H1 (cell line): Measurements from ENCODE around the gene KCNQ1. TPM values are rescaled to one million over a fixed set of nuclear protein-coding genes. Genes with fewer than 3 reads are reported as not detected.
A peak's percentile ranks its signal among the peaks of the same experiment; 100 is the strongest.

Experiments
- CTCF ChIA-PET: fragments of 300-600 bp; sonication (Branson Sonifier 250); formaldehyde crosslinking; loops from one replicate; lab custom pipeline; 2021; ENCODE audit not compliant: partially characterized antibody; lab: Charles Lee
- POLR2A ChIA-PET: fragments of 300-600 bp; sonication (Branson Sonifier 250); formaldehyde crosslinking; loops from one replicate; lab custom pipeline; 2021; ENCODE audit warnings: inconsistent platforms; ENCODE audit not compliant: partially characterized antibody; lab: Charles Lee
- DNase-seq, 2 experiments: peaks; one replicate each; pipeline versions ENCODE4 v3.0.0 to v3.0.0-alpha.2; 2010 to 2022; ENCODE audit warnings: low spot score in 2 of 2, low read depth in 1 of 2, mixed read lengths in 1 of 2
- FAIRE-seq: peaks from 2 replicates; lab custom pipeline; 2011; peaks lifted over from hg19 to GRCh38; lab: Jason Lieb, UNC
- H2AFZ ChIP-seq: 2 replicates; pipeline ENCODE4 v1.8.1; 2012; ENCODE audit warnings: low read length, inconsistent platforms
- H2AK5ac ChIP-seq: 2 replicates; pipeline ENCODE4 v1.6.1; 2013; ENCODE audit warnings: low read depth, low read length
- H2BK120ac ChIP-seq: replicated peaks from 2 replicates; pipeline ENCODE3; 2013; ENCODE audit warnings: low read depth, low read length, inconsistent platforms
- H2BK12ac ChIP-seq: 2 replicates; pipeline ENCODE4 v1.6.1; 2013; ENCODE audit warnings: low read depth, low read length
- H2BK15ac ChIP-seq: 2 replicates; pipeline ENCODE4 v1.6.1; 2013; ENCODE audit warnings: low read length
- H2BK20ac ChIP-seq: 2 replicates; pipeline ENCODE4 v1.6.1; 2013; ENCODE audit warnings: low read length
- H2BK5ac ChIP-seq: 2 replicates; pipeline ENCODE4 v1.6.1; 2013; ENCODE audit warnings: low read depth, low read length
- H3K14ac ChIP-seq: 2 replicates; pipeline ENCODE4 v1.6.1; 2013; ENCODE audit warnings: inconsistent platforms; ENCODE audit not compliant: insufficient read length
- H3K18ac ChIP-seq: 2 replicates; pipeline ENCODE4 v1.6.1; 2013; ENCODE audit warnings: low read length; ENCODE audit errors: extremely low read depth
- H3K23ac ChIP-seq: 2 replicates; pipeline ENCODE4 v1.6.1; 2013; ENCODE audit warnings: inconsistent platforms; ENCODE audit not compliant: insufficient read length
- H3K23me2 ChIP-seq: 2 replicates; pipeline ENCODE4 v1.6.1; 2013; ENCODE audit warnings: low read depth, low read length
- H3K27ac ChIP-seq: 2 replicates; pipeline ENCODE4 v1.6.1; 2011; ENCODE audit warnings: low read depth, low read length, inconsistent platforms
- H3K27me3 ChIP-seq, 4 experiments: replicated peaks in 1 of 4; 1 replicate in 1 of 4; 2 replicates in 3 of 4; pipeline versions ENCODE4 v1.6.1 to v1.8.1; 2011 to 2013; ENCODE audit warnings: low read length in 3 of 4, mild to moderate bottlenecking in 3 of 4, inconsistent platforms in 2 of 4, mixed read lengths in 2 of 4, moderate library complexity in 1 of 4; ENCODE audit not compliant: control insufficient read depth in 3 of 4, insufficient read depth in 3 of 4; ENCODE audit errors: extremely low read depth in 1 of 4
- H3K36me3 ChIP-seq, 4 experiments: 2 replicates each; pipeline versions ENCODE4 v1.6.1 to v1.8.1; 2011 to 2013; ENCODE audit warnings: mild to moderate bottlenecking in 4 of 4, low read length in 3 of 4, moderate library complexity in 2 of 4, control low read depth in 1 of 4, inconsistent platforms in 1 of 4; ENCODE audit not compliant: insufficient read depth in 4 of 4, control insufficient read depth in 2 of 4
- H3K4ac ChIP-seq: replicated peaks from 2 replicates; pipeline ENCODE3; 2013; ENCODE audit warnings: low read length, low read depth, mixed read lengths, inconsistent platforms; ENCODE audit not compliant: insufficient read length
- H3K4me1 ChIP-seq, 4 experiments: replicated peaks in 1 of 4; 1 replicate in 1 of 4; 2 replicates in 3 of 4; pipeline versions ENCODE4 v1.6.1 to v1.8.1; 2011 to 2013; ENCODE audit warnings: low read length in 3 of 4, inconsistent platforms in 2 of 4, mixed read lengths in 1 of 4; ENCODE audit not compliant: insufficient read depth in 4 of 4, control insufficient read depth in 3 of 4
- H3K4me2 ChIP-seq, 2 experiments: 2 replicates each; pipeline versions ENCODE4 v1.6.1 to v1.8.1; 2011 to 2013; ENCODE audit warnings: low read depth in 2 of 2, low read length in 2 of 2, control low read depth in 1 of 2, inconsistent platforms in 1 of 2, mild to moderate bottlenecking in 1 of 2; ENCODE audit not compliant: insufficient read depth in 1 of 2
- H3K4me3 ChIP-seq, 4 experiments: fragments of 200-600, 300-600 bp in 1 of 4; sonication (generic), shearing (Covaris generic), sonication (Bioruptor Twin) in 1 of 4; 2 replicates each; pipeline versions ENCODE4 v1.5.1 to v1.8.1; 2011 to 2016; ENCODE audit warnings: low read length in 4 of 4, low read depth in 3 of 4, control low read depth in 2 of 4, inconsistent platforms in 2 of 4, mild to moderate bottlenecking in 2 of 4, mixed read lengths in 1 of 4, moderate library complexity in 1 of 4; ENCODE audit not compliant: insufficient read depth in 2 of 4; ENCODE audit errors: extremely low read depth in 1 of 4
- H3K56ac ChIP-seq: replicated peaks from 2 replicates; pipeline ENCODE3; 2013; ENCODE audit warnings: low read depth, mild to moderate bottlenecking, mixed read lengths, low read length, inconsistent platforms; ENCODE audit not compliant: insufficient read length
- H3K79me1 ChIP-seq: 2 replicates; pipeline ENCODE4 v1.6.1; 2013; ENCODE audit warnings: low read depth, low read length, control low read depth
- H3K79me2 ChIP-seq, 2 experiments: 2 replicates each; pipeline versions ENCODE4 v1.6.1 to v1.8.1; 2012 to 2013; ENCODE audit warnings: low read length in 2 of 2, mild to moderate bottlenecking in 2 of 2, inconsistent platforms in 1 of 2; ENCODE audit not compliant: insufficient read depth in 2 of 2, control insufficient read depth in 1 of 2
- H3K9ac ChIP-seq, 4 experiments: replicated peaks in 1 of 4; 1 replicate in 1 of 4; 2 replicates in 3 of 4; pipeline versions ENCODE4 v1.6.1 to v1.8.1; 2011 to 2013; ENCODE audit warnings: low read depth in 3 of 4, low read length in 3 of 4, control low read depth in 2 of 4, mild to moderate bottlenecking in 2 of 4, moderate library complexity in 2 of 4, inconsistent platforms in 1 of 4; ENCODE audit errors: extremely low read depth in 1 of 4
- H3K9me3 ChIP-seq, 2 experiments: 2 replicates each; pipeline versions ENCODE4 v1.6.1 to v1.8.1; 2012 to 2013; ENCODE audit warnings: mild to moderate bottlenecking in 2 of 2, moderate library complexity in 2 of 2, control low read depth in 1 of 2, inconsistent platforms in 1 of 2, low read depth in 1 of 2, low read length in 1 of 2, mixed read lengths in 1 of 2; ENCODE audit not compliant: insufficient read depth in 2 of 2
- H4K20me1 ChIP-seq, 2 experiments: replicated peaks in 1 of 2; 2 replicates each; pipeline versions ENCODE3 to v1.8.1; 2011 to 2013; ENCODE audit warnings: inconsistent platforms in 2 of 2, low read length in 2 of 2, mild to moderate bottlenecking in 1 of 2; ENCODE audit not compliant: insufficient read depth in 2 of 2, control insufficient read depth in 1 of 2
- H4K5ac ChIP-seq: 2 replicates; pipeline ENCODE4 v1.6.1; 2013; ENCODE audit warnings: low read length, low read depth, mixed read lengths, inconsistent platforms; ENCODE audit not compliant: insufficient read length
- H4K8ac ChIP-seq: 2 replicates; pipeline ENCODE4 v1.8.0; 2013; ENCODE audit warnings: mild to moderate bottlenecking, moderate library complexity, low read length, inconsistent platforms; ENCODE audit not compliant: insufficient read depth; ENCODE audit errors: extremely low read depth
- H4K91ac ChIP-seq: replicated peaks from 2 replicates; pipeline ENCODE3; 2013; ENCODE audit warnings: low read length, mixed read lengths, inconsistent platforms; ENCODE audit not compliant: insufficient read length
- EGR1 ChIP-seq: IDR thresholded peaks from 2 replicates; pipeline ENCODE4 v1.6.1; 2011; ENCODE audit warnings: low read depth, low read length, borderline replicate concordance
- JUND ChIP-seq: IDR thresholded peaks from 2 replicates; pipeline ENCODE4 v1.6.1; 2011; ENCODE audit warnings: mild to moderate bottlenecking, improper control_type of control experiment, low read length
- MAX ChIP-seq: IDR thresholded peaks from 2 replicates; pipeline ENCODE4 v1.6.1; 2012; ENCODE audit warnings: inconsistent platforms
- TAF7 ChIP-seq: optimal IDR thresholded peaks from 2 replicates; pipeline ENCODE3; 2011; ENCODE audit warnings: low read depth, mild to moderate bottlenecking, inconsistent platforms, low read length, moderate library complexity, borderline replicate concordance
- TCF12 ChIP-seq: IDR thresholded peaks from 2 replicates; pipeline ENCODE4 v1.6.1; 2011; ENCODE audit warnings: low read depth, mild to moderate bottlenecking, low read length
- WGBS, 2 experiments: shearing (Covaris generic) in 1 of 2; methylation state at CpG; one replicate each; pipeline versions ENCODE4 v1.1.6 to v1.1.7; 2013 to 2015; ENCODE audit warnings: low lambda C conversion rate in 2 of 2, mixed read lengths in 2 of 2, inconsistent platforms in 1 of 2, low coverage in 1 of 2, missing lambda C conversion rate in 1 of 2; ENCODE audit not compliant: insufficient replicate concordance in 2 of 2, insufficient coverage in 1 of 2, insufficient read length in 1 of 2; ENCODE audit errors: extremely low coverage in 1 of 2, missing lambda C conversion rate in 1 of 2; 5-methylcytosine and 5-hydroxymethylcytosine counted together
- polyA plus RNA-seq, 7 experiments: library from polyadenylated mRNA; depleted of rRNA in 3 of 7; stranded (reverse) in 5 of 7; unstranded in 2 of 7; fragments of >200 nt in 5 of 7; fragments of 200-250 nt in 2 of 7; gene quantifications; 1 replicate in 5 of 7; 2 replicates in 1 of 7; 4 replicates in 1 of 7; pipeline versions ENCODE4 v1.2.1 to v1.2.3, GENCODE V29; 2011 to 2013; ENCODE audit warnings: missing spikeins in 2 of 7, mixed read lengths in 2 of 7
- total RNA-seq: library from RNA; stranded (reverse); fragmentation: NEBNext Ultra II Directional; extraction: Animal tissue kit (Norgen Biotek cat#: 25700); gene quantifications from 2 replicates; pipeline ENCODE4 v1.2.1, GENCODE V29; 2021

The KCNQ1 gene
- total and polyA plus RNA-seq, 2 of the 8 experiments (the other 6 are each of a cell fraction or from before 2014, with no cell fraction given): 1.9 to 2.0 TPM

- Histone ChIP-seq H4K91ac (no peak overlapping the region), H4K8ac (no peak overlapping the region), H3K9me3 (no peaks in the 10 kb centered on the region), H3K27ac (no peak overlapping the region), H2BK12ac (peak overlapping the region; percentile 63; the same call in 1 of the 2 replicates), H3K23ac (no peak overlapping the region), H3K4ac (no peak overlapping the region), H2BK5ac (no peak overlapping the region), H2BK15ac (0 out of 2 replicates have a peak overlapping the region, but pooled peaks have one; percentile 0), H3K79me2 (no peaks in the 10 kb centered on the region), H3K4me3 (no peak overlapping the region), H2BK20ac (no peak overlapping the region), H2BK120ac (no peak overlapping the region), H3K14ac (no peak overlapping the region), H3K18ac (no peak overlapping the region), H2AFZ (no peak overlapping the region), H3K4me1 (peaks cover 0 to 7% (median under 1%) of the 10 kb centered on the region in 4 experiments; a peak in 4 of 7 replicates), H4K20me1 (peaks cover 0 to 7% of the 10 kb centered on the region in 2 experiments), H3K4me2 (no peak overlapping the region), H3K27me3 (peaks cover 0 to 20% (median 4%) of the 10 kb centered on the region in 4 experiments; a peak in 3 of 7 replicates), H3K9ac (no peak overlapping the region), H4K5ac (no peak overlapping the region), H2AK5ac (0 out of 2 replicates have a peak overlapping the region, but pooled peaks have one; percentile 30), H3K79me1 (no peaks in the 10 kb centered on the region), H3K36me3 (no peaks in the 10 kb centered on the region), H3K23me2 (no peaks in the 10 kb centered on the region), H3K56ac (no peak overlapping the region)
- ChIA-PET POLR2A (no interaction called here), CTCF (interaction anchor here (1.2 to 14.3 kb wide), 8 partner anchors 9 to 360 kb away, joined by 4 to 521 read pairs (median 6); partner anchors contain the start of gene CDKN1C)
- 89% methylated on average over 16 of the region's 22 CpGs; no CpG with 5 or more reads in 1 of the 2 experiments for WGBS, 2 experiments
- DNase-seq: no peak
- no peak for FAIRE-seq
- TF ChIP-seq TCF12 (no peak), JUND (no peak), MAX (no peak), TAF7 (no peak), EGR1 (no peak)
Observed at GRCh38 chr11:2527621-2528291, 82.9 kb downstream of the KCNQ1 start.
